WI38 (cell line): ENCODE data around the gene EPAS1.

ENCODE experiments used
- H3K4me3 ChIP-seq: 2 replicates; pipeline ENCODE4 v1.5.1; 2011; ENCODE audit warnings: low read depth, mild to moderate bottlenecking, control low read depth, low read length
- CTCF ChIP-seq: IDR thresholded peaks from 2 replicates; pipeline ENCODE4 v1.5.1; 2012; ENCODE audit warnings: low read depth, mild to moderate bottlenecking, control low read depth, low read length

EPAS1 gene

DNA sequence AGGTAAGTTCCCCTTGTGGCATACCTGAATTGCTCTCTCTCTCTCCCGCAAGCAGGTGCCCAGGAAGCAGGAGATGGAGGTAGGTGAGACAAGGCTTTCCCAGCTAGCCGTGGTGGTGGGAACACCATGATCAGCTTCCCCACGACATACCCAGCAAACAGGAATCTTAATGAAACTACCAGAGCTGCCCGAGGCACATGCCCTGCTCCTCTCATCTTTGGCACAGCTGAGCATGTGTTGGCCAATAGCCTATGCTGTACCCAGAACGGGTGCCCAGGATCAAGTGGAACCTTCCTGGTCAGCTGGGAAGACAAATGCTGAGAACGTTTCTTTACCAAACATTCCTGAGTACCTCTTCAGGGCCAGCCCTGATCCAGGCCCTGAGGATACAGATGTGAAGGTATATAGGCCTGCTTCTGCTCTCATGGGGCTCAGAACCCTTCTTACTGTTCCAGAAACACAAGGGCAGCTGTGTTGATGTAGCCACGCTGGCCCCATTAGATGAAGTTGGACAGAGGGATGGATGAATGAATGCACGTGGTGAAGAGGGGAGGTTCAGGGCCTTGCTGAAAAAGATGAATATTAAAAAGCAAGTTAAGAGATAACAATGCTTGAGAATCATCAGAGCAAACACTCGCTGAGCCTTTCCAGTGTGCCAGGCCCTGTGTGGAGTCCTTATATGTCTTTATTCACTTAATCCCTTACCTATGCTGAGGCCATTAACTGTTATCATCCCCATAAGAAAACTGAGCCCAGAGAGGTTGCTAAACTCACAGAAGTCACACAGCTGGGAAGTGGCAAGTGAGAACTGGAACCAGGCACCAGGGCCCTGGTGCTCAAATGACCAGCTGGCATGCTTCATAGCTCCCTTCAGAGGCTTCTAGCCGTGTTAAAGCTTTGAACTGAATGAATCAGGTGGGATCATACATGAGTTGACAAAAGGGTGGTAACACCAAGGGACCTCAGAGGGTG, 113.4 kb downstream of the EPAS1 start:
- H3K4me3 ChIP-seq: no peak overlapping the region
- TF ChIP-seq CTCF: no peak

GRCh38 chr2:46411245-46411641, 114.0 kb downstream of the EPAS1 start:
- no peak for TF ChIP-seq CTCF
- H3K4me3 ChIP-seq: no peak overlapping the region

GRCh38 chr2:46411985-46412384, 114.8 kb downstream of the EPAS1 start:
- H3K4me3 ChIP-seq: no peak overlapping the region
- no peak for TF ChIP-seq CTCF

GRCh38 chr2:46413111-46413510, 115.9 kb downstream of the EPAS1 start:
- TF ChIP-seq CTCF: no peak
- no peak overlapping the region for H3K4me3 ChIP-seq

- no peak overlapping the region for H3K4me3 ChIP-seq
- TF ChIP-seq CTCF: no peak
Measured at GRCh38 chr2:46413631-46414030, 116.4 kb downstream of the EPAS1 start.

DNA sequence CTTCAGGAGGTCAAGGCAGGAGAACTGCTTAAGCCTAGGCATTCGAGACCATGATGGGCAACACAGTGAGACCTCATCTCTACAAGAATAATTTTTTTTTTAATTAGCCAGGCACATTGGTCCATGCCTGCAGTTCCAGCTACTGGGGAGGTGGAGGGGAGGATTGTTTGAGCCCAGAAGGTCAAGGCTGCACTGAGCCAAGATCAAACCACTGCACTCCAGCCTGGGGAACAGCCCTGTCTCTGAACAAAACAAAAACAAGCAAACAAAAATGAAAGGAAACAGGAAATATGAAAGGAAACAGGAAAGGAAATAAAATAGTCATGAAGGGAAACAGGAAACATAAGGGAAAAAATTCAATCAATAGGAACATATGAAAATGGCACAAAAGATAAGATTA, 117.5 kb downstream of the EPAS1 start:
- no peak for TF ChIP-seq CTCF
- no peak overlapping the region for H3K4me3 ChIP-seq

DNA sequence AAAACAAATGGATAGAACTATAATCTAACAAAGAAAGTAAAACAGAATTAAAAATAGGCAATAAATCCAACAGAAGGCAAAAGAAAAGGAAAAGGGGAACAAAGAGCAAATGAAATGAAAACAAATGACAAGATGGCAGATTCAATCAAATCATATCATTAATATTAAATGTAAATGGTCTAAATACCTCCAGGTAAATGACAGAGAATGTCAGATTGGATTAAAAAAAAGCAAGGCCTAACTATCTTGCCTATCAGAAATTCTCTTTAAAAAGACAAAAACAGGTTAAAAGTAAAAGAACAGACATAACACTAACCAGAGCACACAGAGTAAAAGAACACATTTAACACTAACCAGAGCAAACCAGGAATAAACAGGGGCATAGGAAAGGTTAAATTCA, 119.1 kb downstream of the EPAS1 start:
- H3K4me3 ChIP-seq: no peak overlapping the region
- no peak for TF ChIP-seq CTCF
